ENCODE measurements around the gene SORBS1.

The SORBS1 gene

GRCh38 chr10:95565336-95565735 is 4.2 kb upstream of the SORBS1 start:
- DNase-seq (ENCODE audit: low spot score): no peak

GRCh38 chr10:95564291-95564690 is 3.1 kb upstream of the SORBS1 start:
- no peak for DNase-seq (ENCODE audit: low spot score)

GRCh38 chr10:95562341-95562965 is 1.3 kb upstream of the SORBS1 start:
- DNase-seq (ENCODE audit: low spot score): no peak

GRCh38 chr10:95561864-95562177 is 650 bp upstream of the SORBS1 start:
- no peak for DNase-seq (ENCODE audit: low spot score)

- peak; percentile 64 for DNase-seq (ENCODE audit: low spot score)
These were observed 644 bp downstream of the SORBS1 start for GRCh38 chr10:95560278-95561176.

- DNase-seq (ENCODE audit: low spot score): no peak
These were observed 1.3 kb downstream of the SORBS1 start for GRCh38 chr10:95559896-95560277.

GRCh38 chr10:95559471-95559870 is 1.7 kb downstream of the SORBS1 start:
- no peak for DNase-seq (ENCODE audit: low spot score)

GRCh38 chr10:95558593-95559320 is 2.4 kb downstream of the SORBS1 start:
- DNase-seq (ENCODE audit: low spot score): no peak

- DNase-seq (ENCODE audit: low spot score): no peak
These were observed 4.0 kb downstream of the SORBS1 start for GRCh38 chr10:95556994-95557767.

- no peak for DNase-seq (ENCODE audit: low spot score)
These were observed 7.5 kb downstream of the SORBS1 start for GRCh38 chr10:95553674-95554073.

- DNase-seq (ENCODE audit: low spot score): peak; percentile 87
These were observed 8.4 kb downstream of the SORBS1 start for GRCh38 chr10:95552679-95553342.

GRCh38 chr10:95550073-95550672 is 11.0 kb downstream of the SORBS1 start:
- no peak for DNase-seq (ENCODE audit: low spot score)

- no peak for DNase-seq (ENCODE audit: low spot score)
These were observed 13.3 kb downstream of the SORBS1 start for GRCh38 chr10:95547791-95548435.

GRCh38 chr10:95547197-95547596 is 14.0 kb downstream of the SORBS1 start:
- no peak for DNase-seq (ENCODE audit: low spot score)

- no peak for DNase-seq (ENCODE audit: low spot score)
These were observed 15.2 kb downstream of the SORBS1 start for GRCh38 chr10:95545981-95546380.

GRCh38 chr10:95544783-95545500 is 16.2 kb downstream of the SORBS1 start:
- no peak for DNase-seq (ENCODE audit: low spot score)

GRCh38 chr10:95543459-95543858 is 17.7 kb downstream of the SORBS1 start:
- DNase-seq (ENCODE audit: low spot score): no peak

- DNase-seq (ENCODE audit: low spot score): no peak
These were observed 18.4 kb downstream of the SORBS1 start for GRCh38 chr10:95542761-95543160.

GRCh38 chr10:95542330-95542729 is 18.8 kb downstream of the SORBS1 start:
- DNase-seq (ENCODE audit: low spot score): no peak

GRCh38 chr10:95540514-95541052 is 20.6 kb downstream of the SORBS1 start:
- DNase-seq (ENCODE audit: low spot score): no peak
